ENCODE measurements around the gene TSPO.
"Not testable (repeated sequence)": the region's sequence is repeated elsewhere in the genome, so short reads cannot be mapped to it uniquely, and the experiment has no call there.

Gene TSPO

GRCh38 chr22:43133401-43133800 lies 18.0 kb upstream of the TSPO start:
- DNase-seq (ENCODE audit: low read depth): no peak
- TF ChIP-seq CTCF (IDR thresholded peaks at IDR 0.05; ENCODE audit: low read length, missing control alignments): no peak
- H3K4me3 ChIP-seq (replicated peaks; ENCODE audit: low read depth, low read length): no peak overlapping the region

- no peak for DNase-seq (ENCODE audit: low read depth)
- no peak for TF ChIP-seq CTCF (IDR thresholded peaks at IDR 0.05; ENCODE audit: low read length, missing control alignments)
- H3K4me3 ChIP-seq (replicated peaks; ENCODE audit: low read depth, low read length): no peak overlapping the region
Measured at GRCh38 chr22:43134553-43134952, 16.8 kb upstream of the TSPO start.

- no peak for TF ChIP-seq CTCF (IDR thresholded peaks at IDR 0.05; ENCODE audit: low read length, missing control alignments)
- DNase-seq (ENCODE audit: low read depth): no peak
- no peak overlapping the region for H3K4me3 ChIP-seq (replicated peaks; ENCODE audit: low read depth, low read length)
Measured at GRCh38 chr22:43135565-43135964, 15.8 kb upstream of the TSPO start.

- DNase-seq (ENCODE audit: low read depth): peak; percentile 55
- no peak overlapping the region for H3K4me3 ChIP-seq (replicated peaks; ENCODE audit: low read depth, low read length)
- peak; percentile 79 for TF ChIP-seq CTCF (IDR thresholded peaks at IDR 0.05; ENCODE audit: low read length, missing control alignments)
Measured at GRCh38 chr22:43136255-43136654, 15.1 kb upstream of the TSPO start.

GRCh38 chr22:43136801-43137200 lies 14.6 kb upstream of the TSPO start:
- DNase-seq (ENCODE audit: low read depth): no peak
- no peak for TF ChIP-seq CTCF (IDR thresholded peaks at IDR 0.05; ENCODE audit: low read length, missing control alignments)
- H3K4me3 ChIP-seq (replicated peaks; ENCODE audit: low read depth, low read length): no peak overlapping the region

- peak within 1 kb of the TSS; percentile 86 for H3K4me3 ChIP-seq (replicated peaks; ENCODE audit: low read depth, low read length)
- no peak for TF ChIP-seq CTCF (IDR thresholded peaks at IDR 0.05; ENCODE audit: low read length, missing control alignments)
- DNase-seq (ENCODE audit: low read depth): peak; percentile 77
Measured at GRCh38 chr22:43142880-43143562, 8.3 kb upstream of the TSPO start, which contains the start of gene MCAT. Gene MCAT (minus strand): TSS chr22:43143398. CDS start chr22:43143348, 50 bp downstream.

GRCh38 chr22:43144949-43145348 lies 6.4 kb upstream of the TSPO start:
- no peak overlapping the region for H3K4me3 ChIP-seq (replicated peaks; ENCODE audit: low read depth, low read length)
- no peak for TF ChIP-seq CTCF (IDR thresholded peaks at IDR 0.05; ENCODE audit: low read length, missing control alignments)
- no peak for DNase-seq (ENCODE audit: low read depth)

GRCh38 chr22:43145371-43145770 lies 6.0 kb upstream of the TSPO start:
- DNase-seq (ENCODE audit: low read depth); H3K4me3 ChIP-seq (replicated peaks; ENCODE audit: low read depth, low read length): not testable (repeated sequence)

- DNase-seq (ENCODE audit: low read depth); H3K4me3 ChIP-seq (replicated peaks; ENCODE audit: low read depth, low read length): not testable (repeated sequence)
Measured at GRCh38 chr22:43146332-43146731, 5.0 kb upstream of the TSPO start.

All from fibroblast of pulmonary artery (primary cell).